Calu3 (cell line): ENCODE measurements around the gene TET2. TPM values are rescaled to one million over a fixed set of nuclear protein-coding genes. Genes with fewer than 3 reads are reported as not detected.

Source experiments
- BruUV-seq: library from RNA; stranded (reverse); fragments of 400-500 nt; replicated peaks from 2 replicates; lab custom pipeline; 2021; lab: Mats Ljungman, UMichigan
- CTCF ChIA-PET: fragments of 300-600 bp; sonication (Branson Sonifier 250); formaldehyde crosslinking; loops from one replicate; lab custom pipeline; 2022; ENCODE audit warnings: antibody characterized with exemption; lab: Charles Lee
- DNase-seq: peaks from one replicate; pipeline ENCODE4 v3.0.0; 2022
- H3K27ac Mint-ChIP-seq: one replicate; pipeline ENCODE4 v1.8.0; 2022; ENCODE audit warnings: mixed read lengths; ENCODE audit not compliant: unreplicated experiment
- H3K27me3 Mint-ChIP-seq: one replicate; pipeline ENCODE4 v1.8.0; 2022; ENCODE audit warnings: mixed read lengths; ENCODE audit not compliant: unreplicated experiment
- H3K36me3 Mint-ChIP-seq: one replicate; pipeline ENCODE4 v1.8.0; 2022; ENCODE audit warnings: mild to moderate bottlenecking, moderate library complexity, mixed read lengths; ENCODE audit not compliant: insufficient read depth, unreplicated experiment
- H3K4me1 Mint-ChIP-seq: one replicate; pipeline ENCODE4 v1.8.0; 2022; ENCODE audit warnings: mild to moderate bottlenecking, low read depth, mixed read lengths; ENCODE audit not compliant: unreplicated experiment
- H3K4me3 Mint-ChIP-seq: one replicate; pipeline ENCODE4 v1.8.0; 2022; ENCODE audit warnings: mild to moderate bottlenecking, low read depth, moderate library complexity, mixed read lengths; ENCODE audit not compliant: unreplicated experiment
- H3K9me3 Mint-ChIP-seq: one replicate; pipeline ENCODE4 v1.8.0; 2022; ENCODE audit warnings: low read depth, mixed read lengths; ENCODE audit not compliant: unreplicated experiment
- intact Hi-C: fragments of 100-400 bp; cut with micrococcal nuclease; formaldehyde crosslinking; loops from one replicate; pipeline ENCODE4 v1.10.0; 2022; ENCODE audit not compliant: unreplicated experiment
- total RNA-seq: library from RNA; stranded (reverse); gene quantifications from 2 replicates; pipeline ENCODE4 v1.2.3, GENCODE V29; 2022
- TF ChIP-seq, protein P1 (sequence below): fragments of 200-600 bp; IDR thresholded peaks from one replicate; pipeline ENCODE4 v1.8.0; 2022; ENCODE audit warnings: antibody characterized with exemption; ENCODE audit not compliant: unreplicated experiment

TET2 gene
- total RNA-seq, 1 experiment from 2014 or later: 19.2 TPM

DNA sequence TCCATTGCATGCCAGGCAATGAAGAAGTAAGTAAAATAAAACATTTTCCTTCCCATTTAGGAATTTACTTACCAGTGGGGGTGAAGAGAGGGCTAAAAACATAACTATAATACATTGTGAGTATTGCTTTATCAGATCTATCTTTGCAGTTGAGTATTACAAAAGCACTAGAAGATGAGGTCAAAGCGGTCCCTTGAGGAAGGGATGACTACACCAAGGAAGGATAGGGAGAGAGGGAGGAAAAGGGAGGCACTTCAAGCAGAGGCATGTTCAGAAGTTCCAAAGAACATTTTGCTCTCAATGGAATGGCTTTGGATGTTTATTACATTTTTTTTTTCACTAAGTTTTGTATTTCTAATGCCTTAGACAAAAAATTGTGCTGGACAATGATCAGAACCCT, 127.8 kb downstream of the TET2 start:
- Mint-ChIP-seq H3K27me3 (no peaks in the 10 kb centered on the region), H3K9me3 (no peaks in the 10 kb centered on the region), H3K27ac (no peak overlapping the region), H3K4me1 (no peaks in the 10 kb centered on the region), H3K36me3 (peaks cover 6% of the 10 kb centered on the region), H3K4me3 (no peak overlapping the region)
- no peak for DNase-seq
- CTCF ChIA-PET: no interaction called here
- TF ChIP-seq, protein P1, sequence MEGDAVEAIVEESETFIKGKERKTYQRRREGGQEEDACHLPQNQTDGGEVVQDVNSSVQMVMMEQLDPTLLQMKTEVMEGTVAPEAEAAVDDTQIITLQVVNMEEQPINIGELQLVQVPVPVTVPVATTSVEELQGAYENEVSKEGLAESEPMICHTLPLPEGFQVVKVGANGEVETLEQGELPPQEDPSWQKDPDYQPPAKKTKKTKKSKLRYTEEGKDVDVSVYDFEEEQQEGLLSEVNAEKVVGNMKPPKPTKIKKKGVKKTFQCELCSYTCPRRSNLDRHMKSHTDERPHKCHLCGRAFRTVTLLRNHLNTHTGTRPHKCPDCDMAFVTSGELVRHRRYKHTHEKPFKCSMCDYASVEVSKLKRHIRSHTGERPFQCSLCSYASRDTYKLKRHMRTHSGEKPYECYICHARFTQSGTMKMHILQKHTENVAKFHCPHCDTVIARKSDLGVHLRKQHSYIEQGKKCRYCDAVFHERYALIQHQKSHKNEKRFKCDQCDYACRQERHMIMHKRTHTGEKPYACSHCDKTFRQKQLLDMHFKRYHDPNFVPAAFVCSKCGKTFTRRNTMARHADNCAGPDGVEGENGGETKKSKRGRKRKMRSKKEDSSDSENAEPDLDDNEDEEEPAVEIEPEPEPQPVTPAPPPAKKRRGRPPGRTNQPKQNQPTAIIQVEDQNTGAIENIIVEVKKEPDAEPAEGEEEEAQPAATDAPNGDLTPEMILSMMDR: no peak
- BruUV-seq: no TSS peak
- intact Hi-C loops: no loop called here

DNA sequence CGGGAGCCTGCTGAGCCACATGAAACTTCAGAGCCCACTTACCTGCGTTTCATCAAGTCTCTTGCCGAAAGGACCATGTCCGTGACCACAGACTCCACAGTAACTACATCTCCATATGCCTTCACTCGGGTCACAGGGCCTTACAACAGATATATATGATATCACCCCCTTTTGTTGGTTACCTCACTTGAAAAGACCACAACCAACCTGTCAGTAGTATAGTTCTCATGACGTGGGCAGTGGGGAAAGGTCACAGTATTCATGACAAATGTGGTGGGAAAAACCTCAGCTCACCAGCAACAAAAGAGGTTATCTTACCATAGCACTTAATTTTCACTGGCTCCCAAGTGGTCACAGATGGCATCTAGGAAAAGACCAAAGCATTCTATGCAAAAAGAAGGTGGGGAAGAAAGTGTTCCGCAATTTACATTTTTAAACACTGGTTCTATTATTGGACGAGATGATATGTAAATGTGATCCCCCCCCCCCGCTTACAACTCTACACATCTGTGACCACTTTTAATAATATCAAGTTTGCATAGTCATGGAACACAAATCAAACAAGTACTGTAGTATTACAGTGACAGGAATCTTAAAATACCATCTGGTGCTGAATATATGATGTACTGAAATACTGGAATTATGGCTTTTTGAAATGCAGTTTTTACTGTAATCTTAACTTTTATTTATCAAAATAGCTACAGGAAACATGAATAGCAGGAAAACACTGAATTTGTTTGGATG, 129.9 kb downstream of the TET2 start:
- BruUV-seq: no TSS peak
- Mint-ChIP-seq H3K4me3 (no peak overlapping the region), H3K36me3 (peaks cover 6% of the 10 kb centered on the region), H3K9me3 (no peaks in the 10 kb centered on the region), H3K27me3 (no peaks in the 10 kb centered on the region), H3K27ac (no peak overlapping the region), H3K4me1 (no peaks in the 10 kb centered on the region)
- TF ChIP-seq, protein P1: no peak
- DNase-seq: no peak
- CTCF ChIA-PET: no interaction called here
- intact Hi-C loops: no loop called here

DNA sequence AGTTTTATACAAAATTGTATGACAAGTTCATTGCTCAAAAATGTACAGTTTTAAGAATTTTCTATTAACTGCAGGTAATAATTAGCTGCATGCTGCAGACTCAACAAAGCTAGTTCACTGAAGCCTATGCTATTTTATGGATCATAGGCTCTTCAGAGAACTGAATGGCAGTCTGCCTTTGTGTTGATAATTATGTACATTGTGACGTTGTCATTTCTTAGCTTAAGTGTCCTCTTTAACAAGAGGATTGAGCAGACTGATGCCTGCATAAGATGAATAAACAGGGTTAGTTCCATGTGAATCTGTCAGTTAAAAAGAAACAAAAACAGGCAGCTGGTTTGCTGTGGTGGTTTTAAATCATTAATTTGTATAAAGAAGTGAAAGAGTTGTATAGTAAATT, 131.0 kb downstream of the TET2 start:
- CTCF ChIA-PET: interaction anchor here (0.6 kb wide), 1 partner anchor 13 kb away, joined by 3 read pairs; no protein-coding TSS in a partner anchor
- no TSS peak for BruUV-seq

DNA sequence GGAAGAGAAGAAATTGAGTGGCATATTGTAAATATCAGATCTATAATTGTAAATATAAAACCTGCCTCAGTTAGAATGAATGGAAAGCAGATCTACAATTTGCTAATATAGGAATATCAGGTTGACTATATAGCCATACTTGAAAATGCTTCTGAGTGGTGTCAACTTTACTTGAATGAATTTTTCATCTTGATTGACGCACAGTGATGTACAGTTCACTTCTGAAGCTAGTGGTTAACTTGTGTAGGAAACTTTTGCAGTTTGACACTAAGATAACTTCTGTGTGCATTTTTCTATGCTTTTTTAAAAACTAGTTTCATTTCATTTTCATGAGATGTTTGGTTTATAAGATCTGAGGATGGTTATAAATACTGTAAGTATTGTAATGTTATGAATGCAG, 132.6 kb downstream of the TET2 start:
- Mint-ChIP-seq H3K9me3 (no peaks in the 10 kb centered on the region), H3K4me3 (no peak overlapping the region), H3K27ac (no peak overlapping the region), H3K27me3 (no peaks in the 10 kb centered on the region), H3K36me3 (no peaks in the 10 kb centered on the region), H3K4me1 (no peaks in the 10 kb centered on the region)
- no peak for DNase-seq
- CTCF ChIA-PET: no interaction called here
- intact Hi-C loops: no loop called here
- BruUV-seq: no TSS peak
- TF ChIP-seq, protein P1: no peak

More for the DNA sequence above, 131.0 kb downstream of the TET2 start:
- intact Hi-C loops: no loop called here
- H3K4me3 Mint-ChIP-seq: no peak overlapping the region
- no peaks in the 10 kb centered on the region for H3K9me3 Mint-ChIP-seq
- H3K27ac Mint-ChIP-seq: no peak overlapping the region
- TF ChIP-seq, protein P1: no peak
- no peaks in the 10 kb centered on the region for H3K27me3 Mint-ChIP-seq
- no peak for DNase-seq
- no peaks in the 10 kb centered on the region for H3K4me1 Mint-ChIP-seq
- peaks cover 6% of the 10 kb centered on the region for H3K36me3 Mint-ChIP-seq
